Esophagus muscularis mucosa (tissue), 4 donors: ENCODE results near the gene MDM1. TPM values are rescaled to one million over a fixed set of nuclear protein-coding genes. Genes with fewer than 3 reads are reported as not detected.
A peak's percentile ranks its signal among the peaks of the same experiment; 100 is the strongest.

Experiments
- DNase-seq: peaks from one replicate; pipeline ENCODE4 v3.0.0-alpha.2; 2017; ENCODE audit errors: extremely low spot score
- H3K27ac ChIP-seq, 4 donors: fragments of 200-600 bp; sonication (generic); replicated peaks in 1 of 4; 1 replicate in 3 of 4; 2 replicates in 1 of 4; pipeline ENCODE4 v1.5.1; 2016 to 2019; ENCODE audit warnings: mild to moderate bottlenecking in 1 of 4
- H3K27me3 ChIP-seq, 4 donors: fragments of 200-600 bp; sonication (generic); one replicate each; pipeline versions ENCODE4 v1.5.1 to v1.6.0; 2016 to 2019
- H3K36me3 ChIP-seq, 4 donors: fragments of 200-600 bp; sonication (generic); one replicate each; pipeline ENCODE4 v1.5.1; 2016 to 2019
- H3K4me1 ChIP-seq, 4 donors: fragments of 200-600 bp; sonication (generic); one replicate each; pipeline ENCODE4 v1.5.1; 2016 to 2019
- H3K4me3 ChIP-seq, 4 donors: fragments of 200-600 bp; sonication (generic); 1 replicate in 2 of 4; 2 replicates in 2 of 4; pipeline ENCODE4 v1.5.1; 2016 to 2019; ENCODE audit warnings: mild to moderate bottlenecking in 4 of 4, moderate library complexity in 1 of 4
- H3K9me3 ChIP-seq, 4 donors: fragments of 200-600 bp; sonication (generic); 1 replicate in 3 of 4; 2 replicates in 1 of 4; pipeline ENCODE4 v1.5.1; 2016 to 2019
- EP300 ChIP-seq: sonication (generic); formaldehyde crosslinking; IDR thresholded peaks from one replicate; pipeline ENCODE4 v1.6.1; 2017; ENCODE audit warnings: antibody characterized with exemption
- POLR2A ChIP-seq: fragments of 450-650 bp; IDR thresholded peaks from one replicate; pipeline ENCODE4 v1.6.1; 2017; ENCODE audit warnings: antibody characterized with exemption, moderate library complexity, mild to moderate bottlenecking, low read depth
- POLR2AphosphoS5 ChIP-seq, 2 donors: sonication (generic); formaldehyde crosslinking; IDR thresholded peaks; one replicate each; pipeline ENCODE4 v1.6.1; 2017; ENCODE audit warnings: antibody characterized with exemption in 2 of 2
- WGBS: methylation state at CpG from one replicate; pipeline ENCODE4 v1.1.5; 2018; 5-methylcytosine and 5-hydroxymethylcytosine counted together
- intact Hi-C: fragments of 100-400 bp; cut with DNase I; formaldehyde crosslinking; loops from one replicate; pipeline ENCODE4 v1.15.1; 2023
- total RNA-seq, 4 donors: library from RNA; depleted of rRNA; stranded (reverse); fragments of >200 nt; gene quantifications; one replicate each; pipeline versions ENCODE4 v1.1.0 to v1.2.1, GENCODE V29; 2016
- TF ChIP-seq, protein P1 (sequence below), 3 experiments: fragments of 200-600 bp in 2 of 3; fragments of 450-650 bp in 1 of 3; sonication (generic) in 2 of 3; IDR thresholded peaks; one replicate each; pipeline ENCODE4 v1.5.1; 2017 to 2019; ENCODE audit warnings: antibody characterized with exemption in 3 of 3, mild to moderate bottlenecking in 2 of 3, moderate library complexity in 1 of 3

The MDM1 gene
- total RNA-seq, 4 donors from 2014 or later, result 11.3 to 33.2 (median 14.7) TPM

DNA sequence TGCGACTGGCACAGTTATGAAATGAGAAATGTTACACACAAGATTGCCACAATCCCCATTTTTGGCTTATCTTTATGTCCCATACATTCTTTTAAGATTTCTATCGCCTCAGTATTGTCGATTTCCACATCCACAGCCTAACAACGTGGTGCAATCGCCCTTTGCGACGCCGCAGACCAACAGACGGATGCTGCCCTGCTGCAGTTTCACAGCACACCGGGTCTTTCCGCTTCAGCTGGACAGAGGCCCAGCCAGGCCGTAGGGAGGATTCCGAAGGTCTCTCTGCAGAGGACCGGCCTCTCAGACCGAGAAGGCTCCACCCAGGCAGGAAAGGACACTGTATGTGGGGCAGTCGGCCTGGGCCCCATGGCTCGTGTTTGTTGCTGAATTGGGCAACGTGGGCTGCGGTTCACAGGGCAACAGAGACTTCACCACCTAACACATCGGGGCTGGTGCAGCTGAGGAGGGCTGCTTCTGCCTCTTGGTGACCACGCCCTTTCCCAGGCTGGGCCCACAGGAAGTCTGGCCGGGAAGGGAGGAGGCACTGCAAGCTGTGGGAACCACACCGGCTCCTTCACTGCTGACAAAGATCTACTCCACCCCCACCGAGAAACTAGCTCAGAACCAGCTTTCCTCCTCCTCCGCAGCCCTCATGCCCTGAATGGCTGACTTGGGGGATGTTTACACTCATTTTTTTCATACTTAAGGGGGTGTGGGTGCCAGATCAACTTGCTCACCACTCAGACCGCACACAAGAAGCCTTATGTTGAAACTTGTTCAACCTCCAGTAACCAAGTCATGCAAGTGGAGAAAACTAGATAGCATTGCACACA is 32.9 kb upstream of the MDM1 start:
- Histone ChIP-seq H3K27me3 (no peaks in the 10 kb centered on the region), H3K36me3 (no peaks in the 10 kb centered on the region), H3K4me3 (peak overlapping the region; percentile 37 to 52 (median 46)), H3K4me1 (peaks cover 19 to 32% (median 26%) of the 10 kb centered on the region in 4 donors), H3K9me3 (no peaks in the 10 kb centered on the region), H3K27ac (peak overlapping the region; percentile 75 to 80 (median 78))
- 37% methylated on average over 24 of the region's 26 CpGs for WGBS
- TF ChIP-seq POLR2A, result no peak
- TF ChIP-seq, protein P1, sequence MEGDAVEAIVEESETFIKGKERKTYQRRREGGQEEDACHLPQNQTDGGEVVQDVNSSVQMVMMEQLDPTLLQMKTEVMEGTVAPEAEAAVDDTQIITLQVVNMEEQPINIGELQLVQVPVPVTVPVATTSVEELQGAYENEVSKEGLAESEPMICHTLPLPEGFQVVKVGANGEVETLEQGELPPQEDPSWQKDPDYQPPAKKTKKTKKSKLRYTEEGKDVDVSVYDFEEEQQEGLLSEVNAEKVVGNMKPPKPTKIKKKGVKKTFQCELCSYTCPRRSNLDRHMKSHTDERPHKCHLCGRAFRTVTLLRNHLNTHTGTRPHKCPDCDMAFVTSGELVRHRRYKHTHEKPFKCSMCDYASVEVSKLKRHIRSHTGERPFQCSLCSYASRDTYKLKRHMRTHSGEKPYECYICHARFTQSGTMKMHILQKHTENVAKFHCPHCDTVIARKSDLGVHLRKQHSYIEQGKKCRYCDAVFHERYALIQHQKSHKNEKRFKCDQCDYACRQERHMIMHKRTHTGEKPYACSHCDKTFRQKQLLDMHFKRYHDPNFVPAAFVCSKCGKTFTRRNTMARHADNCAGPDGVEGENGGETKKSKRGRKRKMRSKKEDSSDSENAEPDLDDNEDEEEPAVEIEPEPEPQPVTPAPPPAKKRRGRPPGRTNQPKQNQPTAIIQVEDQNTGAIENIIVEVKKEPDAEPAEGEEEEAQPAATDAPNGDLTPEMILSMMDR (IDR thresholded peaks at IDR 0.05), result peak in 1 of 3 experiments; percentile 18
- TF ChIP-seq POLR2AphosphoS5 (IDR thresholded peaks at IDR 0.05), result peak; percentile 74 to 78
- intact Hi-C loops, result loop anchor here (5.0 kb wide), 1 partner anchor 37 kb away; no protein-coding TSS in a partner anchor
- peak; percentile 97 for DNase-seq

DNA sequence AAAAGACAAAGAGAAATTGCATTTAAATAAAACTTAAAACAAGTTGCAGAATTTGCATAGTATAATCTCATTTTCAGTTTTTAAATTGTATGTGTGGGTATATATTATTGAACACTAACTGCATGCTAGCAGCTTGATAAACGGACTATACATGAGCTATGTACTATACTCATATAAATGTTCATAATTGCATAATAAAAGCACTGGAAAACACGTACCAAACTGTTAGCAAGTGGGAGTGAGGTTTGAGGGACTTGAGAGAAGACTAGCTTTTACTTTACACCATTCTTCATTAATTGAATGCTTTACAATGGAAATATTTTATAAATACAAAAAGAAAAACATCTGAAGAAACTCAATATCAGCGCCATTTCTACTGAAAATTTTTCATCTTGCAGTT is 32.2 kb upstream of the MDM1 start:
- DNase-seq, result no peak

DNA sequence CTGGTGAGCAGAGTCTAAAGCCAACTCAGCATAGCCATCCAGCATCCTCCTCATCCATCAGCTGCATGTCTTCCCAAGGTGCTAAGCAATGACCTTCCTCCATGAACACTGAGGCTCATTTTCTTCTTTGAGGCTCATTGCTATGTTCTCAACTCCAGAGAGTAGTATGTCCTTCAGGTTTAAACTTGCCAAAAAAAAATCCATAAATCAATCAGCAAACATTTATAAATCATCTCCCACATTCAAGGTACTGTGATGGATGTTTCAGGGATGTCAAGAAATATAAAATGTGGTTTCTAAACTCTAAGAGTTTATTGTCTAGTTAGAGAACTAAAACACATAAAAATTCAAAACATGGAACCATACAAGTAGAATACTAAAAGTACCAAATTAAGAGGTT is 29.8 kb upstream of the MDM1 start:
- H3K4me1 ChIP-seq, result peaks cover 21 to 32% (median 24%) of the 10 kb centered on the region in 4 donors
- no peak overlapping the region for H3K4me3 ChIP-seq
- DNase-seq, result no peak
- H3K27me3 ChIP-seq, result no peaks in the 10 kb centered on the region
- intact Hi-C loops, result no loop called here
- TF ChIP-seq POLR2A (no peak), POLR2AphosphoS5 (IDR thresholded peaks at IDR 0.05) (no peak), EP300 (no peak)
- TF ChIP-seq, protein P1 (IDR thresholded peaks at IDR 0.05), result no peak
- H3K36me3 ChIP-seq, result no peaks in the 10 kb centered on the region
- no peaks in the 10 kb centered on the region for H3K9me3 ChIP-seq
- no peak overlapping the region for H3K27ac ChIP-seq

More for the DNA sequence above, 32.2 kb upstream of the MDM1 start:
- Histone ChIP-seq H3K4me3 (peak overlapping the region in 1 of 4 donors; percentile 47), H3K27ac (peak overlapping the region; percentile 75 to 80 (median 78)), H3K36me3 (no peaks in the 10 kb centered on the region), H3K27me3 (no peaks in the 10 kb centered on the region), H3K4me1 (peaks cover 20 to 34% (median 27%) of the 10 kb centered on the region in 4 donors), H3K9me3 (no peaks in the 10 kb centered on the region)
- intact Hi-C loops, result no loop called here
- WGBS, result 75% methylated on average over 3 of the region's 3 CpGs
- TF ChIP-seq POLR2AphosphoS5 (IDR thresholded peaks at IDR 0.05) (no peak), EP300 (no peak), POLR2A (no peak)
- TF ChIP-seq, protein P1 (IDR thresholded peaks at IDR 0.05), result no peak

DNA sequence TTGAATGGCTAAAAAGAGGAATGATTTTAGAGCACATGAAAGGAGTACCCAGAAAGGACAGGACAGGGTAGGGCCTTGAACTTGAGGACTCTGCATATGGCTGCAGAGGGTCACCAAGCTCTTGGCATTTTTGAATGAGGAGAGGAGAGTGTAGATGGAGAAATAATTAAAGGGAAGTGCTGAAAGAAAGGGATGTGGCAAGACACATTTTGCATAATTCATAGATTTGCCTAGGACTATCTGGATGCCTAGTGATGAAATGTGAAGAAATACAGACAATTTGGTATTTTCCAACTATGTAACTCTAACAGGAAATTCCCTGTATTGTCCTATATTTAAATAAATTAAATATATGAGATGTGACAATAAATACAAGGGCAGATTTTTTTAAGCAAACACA is 27.5 kb upstream of the MDM1 start:
- H3K36me3 ChIP-seq, result no peaks in the 10 kb centered on the region
- no peak for DNase-seq
- H3K4me3 ChIP-seq, result no peak overlapping the region
- H3K27me3 ChIP-seq, result no peaks in the 10 kb centered on the region
- TF ChIP-seq POLR2A (no peak), EP300 (no peak), POLR2AphosphoS5 (IDR thresholded peaks at IDR 0.05) (no peak)
- TF ChIP-seq, protein P1 (IDR thresholded peaks at IDR 0.05), result no peak
- intact Hi-C loops, result loop anchor here (2.0 to 5.0 kb wide), 2 partner anchors 253 to 327 kb away; partner anchors contain the start of genes NUP107 and RAP1B
- H3K27ac ChIP-seq, result no peak overlapping the region
- H3K4me1 ChIP-seq, result peaks cover 20 to 26% (median 23%) of the 10 kb centered on the region in 4 donors
- H3K9me3 ChIP-seq, result no peaks in the 10 kb centered on the region
